ENCODE results near the gene B3GNT2. TPM values are rescaled to one million over a fixed set of nuclear protein-coding genes. Genes with fewer than 3 reads are reported as not detected.
"Not testable (repeated sequence)": the region's sequence is repeated elsewhere in the genome, so short reads cannot be mapped to it uniquely, and the experiment has no call there.

Gene B3GNT2
- total and polyA plus RNA-seq, 2 donors (not counting 1 experiment from before 2014, with no cell fraction given) = 14.3 to 24.6 TPM

GRCh38 chr2:62197925-62198633, 2.2 kb downstream of the B3GNT2 start:
- DNase-seq = peak; percentile 41
- H3K4me3 Mint-ChIP-seq = peak overlapping the region; percentile 91
- Histone ChIP-seq H3K4me2 (replicated peaks; ENCODE audit: low read depth, low read length, poor library complexity, severe bottlenecking) (peak overlapping the region; percentile 93), H3K36me3 (replicated peaks in 1 of 2; ENCODE audit: control extremely low read depth in 1 of 2, control insufficient read depth in 1 of 2, extremely low read depth in 1 of 2, insufficient read depth in 2 of 2, low read length in 1 of 2) (no peaks in the 10 kb centered on the region), H3K4me1 (ENCODE audit: control insufficient read depth in 2 of 2, insufficient read depth in 2 of 2, low read length in 2 of 2) (peaks cover 62 to 68% of the 10 kb centered on the region in 2 donors), H2AFZ (ENCODE audit: insufficient read depth, low read depth, low read length, poor library complexity, severe bottlenecking) (peak overlapping the region; percentile 46), H3K79me2 (ENCODE audit: control insufficient read depth, insufficient read depth, low read length) (peaks cover 75% of the 10 kb centered on the region), H3K27me3 (replicated peaks in 1 of 4; ENCODE audit: control extremely low read depth in 1 of 4, control insufficient read depth in 3 of 4, insufficient read depth in 4 of 4, low read length in 3 of 4) (no peaks in the 10 kb centered on the region), H3K9me3 (ENCODE audit: control extremely low read depth in 1 of 3, control insufficient read depth in 2 of 3, insufficient read depth in 1 of 3, low read length in 2 of 3) (no peaks in the 10 kb centered on the region), H3K9ac (ENCODE audit: low read length) (peak overlapping the region; percentile 93), H3K27ac (ENCODE audit: low read length in 2 of 2) (peak overlapping the region; percentile 31 to 89), H3K4me3 (ENCODE audit: control extremely low read depth in 1 of 5, extremely low read depth in 1 of 5, insufficient read depth in 1 of 5, low read depth in 2 of 5, low read length in 4 of 5) (peak overlapping the region; percentile 67 to 96 (median 93)), H4K20me1 (ENCODE audit: control insufficient read depth, insufficient read depth, low read length, poor library complexity, severe bottlenecking) (peaks cover 57% of the 10 kb centered on the region)
- POLR2A ChIA-PET = no interaction called here
- no peaks in the 10 kb centered on the region for H3K9me3 Mint-ChIP-seq (ENCODE audit: insufficient read depth)
- H3K27me3 Mint-ChIP-seq = no peaks in the 10 kb centered on the region
- ATAC-seq (ENCODE audit: low read depth) = no peak
- CTCF ChIA-PET = interaction anchor here (1.0 to 1.4 kb wide), 2 partner anchors 20 to 105 kb away, joined by 3 to 5 read pairs; no protein-coding TSS in a partner anchor
- intact Hi-C loops (cut with micrococcal nuclease) = loop anchor here (2.0 to 10.0 kb wide), 9 partner anchors 51 to 1647 kb away; partner anchors contain the start of genes EHBP1, UGP2 and XPO1
- WGBS (ENCODE audit: insufficient coverage) = no CpG with 5 or more reads among the region's 5 CpGs
- H3K27ac Mint-ChIP-seq = peak overlapping the region; percentile 77
- H3K4me1 Mint-ChIP-seq = peaks cover 62% of the 10 kb centered on the region
- no peak for TF ChIP-seq EZH2 (IDR thresholded peaks at IDR 0.05; ENCODE audit: borderline replicate concordance, insufficient read depth, low read depth, low read length, poor library complexity, severe bottlenecking)
- TF ChIP-seq, protein P1, sequence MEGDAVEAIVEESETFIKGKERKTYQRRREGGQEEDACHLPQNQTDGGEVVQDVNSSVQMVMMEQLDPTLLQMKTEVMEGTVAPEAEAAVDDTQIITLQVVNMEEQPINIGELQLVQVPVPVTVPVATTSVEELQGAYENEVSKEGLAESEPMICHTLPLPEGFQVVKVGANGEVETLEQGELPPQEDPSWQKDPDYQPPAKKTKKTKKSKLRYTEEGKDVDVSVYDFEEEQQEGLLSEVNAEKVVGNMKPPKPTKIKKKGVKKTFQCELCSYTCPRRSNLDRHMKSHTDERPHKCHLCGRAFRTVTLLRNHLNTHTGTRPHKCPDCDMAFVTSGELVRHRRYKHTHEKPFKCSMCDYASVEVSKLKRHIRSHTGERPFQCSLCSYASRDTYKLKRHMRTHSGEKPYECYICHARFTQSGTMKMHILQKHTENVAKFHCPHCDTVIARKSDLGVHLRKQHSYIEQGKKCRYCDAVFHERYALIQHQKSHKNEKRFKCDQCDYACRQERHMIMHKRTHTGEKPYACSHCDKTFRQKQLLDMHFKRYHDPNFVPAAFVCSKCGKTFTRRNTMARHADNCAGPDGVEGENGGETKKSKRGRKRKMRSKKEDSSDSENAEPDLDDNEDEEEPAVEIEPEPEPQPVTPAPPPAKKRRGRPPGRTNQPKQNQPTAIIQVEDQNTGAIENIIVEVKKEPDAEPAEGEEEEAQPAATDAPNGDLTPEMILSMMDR (IDR thresholded peaks at IDR 0.05) = no peak

DNA sequence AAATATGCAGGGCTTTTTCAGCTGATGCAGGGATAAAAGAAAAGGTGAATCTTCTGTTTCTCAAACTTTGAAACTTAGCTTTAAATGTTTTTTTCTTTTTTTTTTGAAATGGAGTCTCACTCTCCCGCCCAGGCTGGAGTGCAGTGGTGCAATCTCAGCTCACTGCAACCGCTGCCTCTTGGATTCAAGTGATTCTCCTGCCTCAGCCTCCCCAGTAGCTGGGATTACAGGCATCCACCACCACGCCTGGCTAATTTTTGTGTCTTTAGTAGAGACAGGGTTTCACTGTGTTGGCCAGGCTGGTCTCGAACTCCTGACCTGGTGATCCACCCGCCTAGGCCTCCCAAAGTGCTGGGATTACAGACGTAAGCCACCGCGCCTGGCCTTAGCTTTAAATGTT, 2.9 kb downstream of the B3GNT2 start:
- H3K9me3 ChIP-seq (ENCODE audit: control extremely low read depth in 1 of 3, control insufficient read depth in 2 of 3, insufficient read depth in 1 of 3, low read length in 2 of 3); DNase-seq; H3K9ac ChIP-seq (ENCODE audit: low read length); ATAC-seq (ENCODE audit: low read depth); H3K27ac Mint-ChIP-seq; POLR2A ChIA-PET; H3K27me3 ChIP-seq (replicated peaks in 1 of 4; ENCODE audit: control extremely low read depth in 1 of 4, control insufficient read depth in 3 of 4, insufficient read depth in 4 of 4, low read length in 3 of 4); H3K27me3 Mint-ChIP-seq; H3K36me3 ChIP-seq (replicated peaks in 1 of 2; ENCODE audit: control extremely low read depth in 1 of 2, control insufficient read depth in 1 of 2, extremely low read depth in 1 of 2, insufficient read depth in 2 of 2, low read length in 1 of 2); H3K9me3 Mint-ChIP-seq (ENCODE audit: insufficient read depth); H2AFZ ChIP-seq (ENCODE audit: insufficient read depth, low read depth, low read length, poor library complexity, severe bottlenecking): not testable (repeated sequence)
- H3K4me1 Mint-ChIP-seq = peaks cover 67% of the 10 kb centered on the region
- peak overlapping the region; percentile 93 for H3K4me2 ChIP-seq (replicated peaks; ENCODE audit: low read depth, low read length, poor library complexity, severe bottlenecking)
- H3K4me1 ChIP-seq (ENCODE audit: control insufficient read depth in 2 of 2, insufficient read depth in 2 of 2, low read length in 2 of 2) = peaks cover 67 to 75% of the 10 kb centered on the region in 2 donors
- WGBS (ENCODE audit: insufficient coverage) = 100% methylated on average over 7 of the region's 8 CpGs
- H3K27ac ChIP-seq (ENCODE audit: low read length in 2 of 2) = peak overlapping the region in 1 of 2 donors; percentile 89
- peak overlapping the region; percentile 91 for H3K4me3 Mint-ChIP-seq
- H4K20me1 ChIP-seq (ENCODE audit: control insufficient read depth, insufficient read depth, low read length, poor library complexity, severe bottlenecking) = peaks cover 64% of the 10 kb centered on the region
- intact Hi-C loops (cut with micrococcal nuclease) = loop anchor here (5.0 to 10.0 kb wide), 8 partner anchors 52 to 1646 kb away; partner anchors contain the start of genes EHBP1, UGP2 and XPO1
- H3K79me2 ChIP-seq (ENCODE audit: control insufficient read depth, insufficient read depth, low read length) = peaks cover 82% of the 10 kb centered on the region
- H3K4me3 ChIP-seq (ENCODE audit: control extremely low read depth in 1 of 5, extremely low read depth in 1 of 5, insufficient read depth in 1 of 5, low read depth in 2 of 5, low read length in 4 of 5) = peak overlapping the region in 1 of 5 experiments; percentile 96
- CTCF ChIA-PET = interaction anchor here (1.0 kb wide), 1 partner anchor 104 kb away, joined by 3 read pairs; no protein-coding TSS in a partner anchor

All from B cell (primary cell).